HG03095 (cell line): ENCODE measurements around the gene NUDT3.
A peak's percentile ranks its signal among the peaks of the same experiment; 100 is the strongest.

Experiments used
- ATAC-seq: cut with Tn5 transposase; IDR thresholded peaks from one replicate; pipeline ENCODE4 v1.9.1; 2021; ENCODE audit warnings: moderate library complexity; ENCODE audit not compliant: unreplicated experiment

Gene NUDT3

GRCh38 chr6:34241351-34242215 lies 150.9 kb downstream of the NUDT3 start:
- ATAC-seq: no peak

GRCh38 chr6:34240329-34241248 lies 151.9 kb downstream of the NUDT3 start:
- no peak for ATAC-seq

DNA sequence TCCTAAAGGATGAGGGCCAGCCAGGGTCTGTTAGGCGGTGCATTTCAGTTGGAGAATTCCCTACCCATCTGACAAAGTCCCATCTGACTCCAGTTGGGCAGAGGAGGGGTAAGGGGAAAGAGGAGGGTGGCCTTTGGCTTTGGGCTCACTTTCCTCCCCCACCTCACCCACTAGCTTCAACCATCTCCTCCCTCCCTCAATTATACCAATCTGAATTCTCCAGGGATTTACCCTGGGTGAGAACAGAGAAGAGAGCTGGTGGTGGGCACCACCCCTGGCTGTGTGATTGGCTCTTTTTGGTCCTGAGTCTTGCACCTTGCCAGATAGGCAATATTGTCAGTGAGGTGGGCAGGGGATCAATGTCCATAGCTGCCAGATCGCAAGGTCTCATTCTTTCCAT lies 152.6 kb downstream of the NUDT3 start:
- ATAC-seq: no peak

DNA sequence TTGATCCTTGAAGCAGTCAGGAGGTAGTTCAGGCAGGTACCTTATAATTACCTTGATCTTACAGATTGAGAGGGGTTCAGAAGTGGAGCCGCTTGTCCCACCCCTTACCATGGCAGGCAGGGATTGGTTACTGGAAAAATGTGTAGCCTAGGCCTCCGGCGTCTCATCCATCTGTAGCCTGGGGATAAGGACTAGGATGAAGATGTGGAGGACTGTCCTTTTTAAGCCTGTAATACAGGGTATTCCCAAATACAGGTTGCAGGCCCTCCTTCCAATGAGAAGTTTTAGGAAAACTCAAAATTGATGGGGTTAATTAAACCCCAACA lies 153.0 kb downstream of the NUDT3 start:
- no peak for ATAC-seq

GRCh38 chr6:34238585-34239499 lies 153.6 kb downstream of the NUDT3 start:
- ATAC-seq: no peak

GRCh38 chr6:34237722-34238584 lies 154.5 kb downstream of the NUDT3 start:
- no peak for ATAC-seq

- ATAC-seq: no peak
Observed at GRCh38 chr6:34237316-34237721, 155.2 kb downstream of the NUDT3 start.

- ATAC-seq: peak; percentile 55
Observed at GRCh38 chr6:34236443-34237315, 155.8 kb downstream of the NUDT3 start, which contains the start of gene HMGA1. Gene HMGA1 (plus strand): TSS chr6:34236873. CDS start chr6:34240781, 3,908 bp downstream.

DNA sequence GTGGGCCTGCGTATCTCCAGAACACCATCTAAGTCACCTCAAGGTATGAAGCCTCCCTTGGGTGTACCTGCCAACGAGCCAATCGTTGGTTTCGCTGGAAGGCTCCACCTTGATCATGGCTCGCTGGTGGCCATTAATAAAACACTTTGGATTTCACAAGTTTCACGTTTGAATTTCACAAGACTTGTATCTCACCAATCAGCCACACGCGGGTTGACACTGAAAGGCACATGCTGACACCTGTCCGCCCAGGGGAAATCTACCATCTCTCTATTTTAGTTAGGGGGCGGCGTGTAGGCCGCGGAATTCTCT lies 156.4 kb downstream of the NUDT3 start:
- no peak for ATAC-seq

DNA sequence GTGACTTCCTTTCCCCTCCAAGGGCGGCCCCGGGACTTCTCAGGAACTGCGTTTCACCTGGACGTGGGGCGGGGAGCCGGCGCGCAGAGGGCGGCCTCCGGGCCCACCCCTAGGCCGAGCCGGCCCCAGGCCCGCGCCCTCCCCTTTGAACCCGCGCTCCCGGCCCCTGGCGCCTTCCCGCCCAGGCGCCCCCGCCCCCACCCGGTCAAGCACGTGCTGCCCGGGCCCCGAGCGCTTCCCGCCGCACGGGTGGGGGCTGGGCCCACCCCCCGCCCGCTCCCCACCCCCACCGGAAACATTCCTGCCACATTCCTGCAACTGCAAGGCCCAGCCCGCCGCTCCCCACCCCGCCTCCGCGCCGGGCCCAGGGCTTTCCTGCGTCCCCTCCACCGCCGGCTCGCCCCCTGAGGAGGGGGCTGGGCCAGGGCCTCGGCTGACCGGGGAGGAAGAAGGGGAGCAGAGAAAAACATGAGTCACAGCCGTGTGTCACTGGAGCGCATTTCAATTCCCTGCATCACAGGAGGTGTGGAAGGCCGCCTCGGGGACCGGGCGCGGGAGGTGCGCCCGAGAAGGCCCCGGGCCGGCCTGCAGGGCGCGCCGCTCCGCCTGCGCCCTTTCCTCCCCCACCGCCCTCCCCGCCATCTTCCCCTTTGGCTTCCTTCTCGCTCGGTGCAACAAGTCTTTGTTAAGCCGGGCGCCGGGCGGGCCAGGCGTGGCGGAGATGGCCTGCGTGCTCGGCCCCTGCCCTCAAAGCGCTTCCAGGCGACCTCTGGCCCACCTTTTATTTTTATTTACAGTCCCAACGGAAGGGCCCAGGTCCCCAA lies 156.9 kb downstream of the NUDT3 start:
- ATAC-seq: no peak

DNA sequence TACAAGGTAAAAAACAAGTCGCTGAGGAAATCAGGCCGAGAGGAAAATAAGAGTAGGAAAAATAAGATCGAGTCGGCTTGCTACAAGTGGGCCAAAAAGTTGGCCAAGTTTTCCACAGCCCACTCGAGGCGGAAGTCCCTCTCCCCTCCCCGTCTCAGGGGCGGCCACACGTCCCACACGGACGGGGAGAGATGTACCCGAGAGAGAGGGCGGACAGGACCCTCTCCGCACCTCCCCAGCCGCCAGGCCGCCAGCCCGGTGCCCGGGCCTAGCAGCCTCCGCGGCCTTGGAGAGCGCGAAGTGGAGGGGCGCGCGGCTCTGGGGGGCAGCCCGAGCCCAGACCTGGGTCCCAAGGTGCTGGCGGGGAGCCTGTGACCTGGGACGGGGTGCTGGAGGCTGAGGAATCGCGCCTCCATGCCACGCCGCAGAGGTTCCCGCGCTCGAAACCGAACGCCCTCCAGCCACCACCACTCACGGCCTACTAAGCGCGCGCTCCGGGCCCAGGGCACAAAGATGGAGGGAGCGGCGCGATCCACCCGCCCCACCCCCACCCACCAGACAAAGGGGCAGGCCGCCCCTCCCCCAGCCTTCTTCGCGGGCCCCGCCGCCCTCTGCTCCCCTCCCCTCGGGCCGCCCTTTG lies 157.7 kb downstream of the NUDT3 start:
- no peak for ATAC-seq

DNA sequence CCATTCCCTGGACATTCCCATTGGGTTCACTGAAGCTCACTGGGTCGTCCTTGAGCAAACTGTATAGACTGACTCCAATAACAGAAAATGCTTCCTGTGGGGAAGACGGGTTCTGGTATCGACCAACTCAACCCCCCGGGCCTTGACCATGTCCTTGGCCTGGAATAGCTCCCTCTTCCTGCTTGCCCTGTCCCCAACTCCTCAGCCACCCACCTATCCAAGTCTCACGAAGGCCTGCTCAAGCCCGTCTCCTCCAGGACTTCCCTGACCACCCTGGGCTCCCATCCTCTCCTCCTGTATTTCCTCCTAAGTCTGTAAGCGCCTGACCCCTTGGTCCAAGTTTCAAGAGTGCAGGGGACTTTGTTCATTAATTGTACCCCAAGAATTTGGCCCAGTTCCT lies 158.6 kb downstream of the NUDT3 start:
- ATAC-seq: no peak

- ATAC-seq: no peak
Observed at GRCh38 chr6:34232901-34233300, 159.6 kb downstream of the NUDT3 start.

GRCh38 chr6:34231566-34232336 lies 160.7 kb downstream of the NUDT3 start:
- no peak for ATAC-seq

GRCh38 chr6:34230653-34231371 lies 161.7 kb downstream of the NUDT3 start:
- ATAC-seq: no peak

DNA sequence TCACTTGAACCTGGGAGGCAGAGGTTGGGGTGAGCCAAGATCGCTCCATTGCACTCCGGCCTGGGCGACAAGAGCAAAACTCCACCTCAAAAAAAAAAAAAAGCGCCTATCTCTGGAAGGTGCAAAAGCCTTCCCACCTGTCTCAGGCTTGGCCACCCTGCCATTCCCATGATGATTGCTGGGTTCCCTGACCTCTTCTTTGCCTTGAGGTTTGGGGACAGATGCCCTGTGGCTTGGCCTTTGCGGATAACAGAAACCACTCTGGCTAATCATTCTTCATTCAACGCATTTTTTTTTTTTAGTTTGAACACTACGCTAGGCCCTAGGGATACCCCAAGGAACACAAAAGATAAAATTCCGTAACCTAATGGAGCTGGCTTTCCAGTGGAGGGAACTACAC lies 162.6 kb downstream of the NUDT3 start:
- no peak for ATAC-seq
